ENCODE data around the gene WFDC1.

Gene WFDC1

GRCh38 chr16:84272740-84273320, 21.8 kb upstream of the WFDC1 start:
- DNase-seq (ENCODE audit: low read depth), result no peak

GRCh38 chr16:84274515-84274914, 20.2 kb upstream of the WFDC1 start:
- DNase-seq (ENCODE audit: low read depth), result no peak

DNA sequence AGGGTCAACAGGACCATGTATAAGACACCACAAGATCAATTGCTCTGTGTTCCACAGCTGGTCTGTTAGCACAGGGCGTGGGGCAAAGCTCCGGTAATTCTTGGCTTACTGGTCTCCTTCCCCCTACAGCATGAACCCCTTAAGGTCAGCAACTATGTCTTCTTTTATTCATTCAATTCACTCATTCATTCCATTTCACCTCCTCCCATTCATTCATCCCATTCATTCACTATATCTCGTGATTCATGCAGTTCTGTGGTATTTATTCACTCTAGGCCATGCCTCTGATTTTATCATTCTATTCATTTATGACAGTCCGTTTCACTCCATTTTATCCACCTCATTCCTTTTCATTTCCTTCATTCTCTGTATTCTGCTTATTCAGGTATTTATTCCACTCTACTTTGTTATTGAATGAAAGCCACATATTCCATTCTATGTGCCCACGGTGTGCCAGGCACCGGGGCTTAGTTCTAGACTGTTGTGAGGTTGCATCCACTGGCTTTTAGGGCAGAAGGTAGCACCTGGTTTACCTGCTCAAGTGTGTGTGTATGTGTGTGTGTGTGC, 19.0 kb upstream of the WFDC1 start:
- no peak for DNase-seq (ENCODE audit: low read depth)

DNA sequence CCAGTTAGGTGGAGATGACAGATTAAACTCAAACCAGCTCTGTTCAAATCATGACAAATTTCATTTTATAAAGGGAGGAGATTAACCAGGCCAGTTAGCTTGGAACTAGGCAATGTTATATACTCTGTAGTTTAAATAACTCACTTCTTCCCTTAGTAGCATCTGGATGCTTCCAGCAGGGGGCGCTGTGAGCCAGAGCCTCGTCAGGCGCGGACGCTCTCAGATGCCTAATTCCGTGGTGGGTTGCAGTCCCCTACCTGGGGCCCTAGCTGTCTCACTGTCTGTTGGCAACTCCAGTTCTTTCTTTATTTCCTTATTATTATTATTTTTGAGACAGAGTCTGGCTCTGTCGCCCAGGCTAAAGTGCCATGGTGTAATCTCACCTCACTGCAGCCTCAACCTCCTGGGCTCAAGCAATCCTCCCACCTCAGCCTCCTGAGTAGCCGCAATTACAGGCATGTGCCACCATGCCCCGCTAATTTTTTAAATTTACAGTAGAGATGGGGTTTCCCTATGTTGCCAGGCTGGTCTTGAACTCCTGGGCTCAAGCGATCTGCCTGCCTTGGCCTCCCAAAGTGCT, 17.3 kb upstream of the WFDC1 start:
- peak; percentile 72 for DNase-seq (ENCODE audit: low read depth)

DNA sequence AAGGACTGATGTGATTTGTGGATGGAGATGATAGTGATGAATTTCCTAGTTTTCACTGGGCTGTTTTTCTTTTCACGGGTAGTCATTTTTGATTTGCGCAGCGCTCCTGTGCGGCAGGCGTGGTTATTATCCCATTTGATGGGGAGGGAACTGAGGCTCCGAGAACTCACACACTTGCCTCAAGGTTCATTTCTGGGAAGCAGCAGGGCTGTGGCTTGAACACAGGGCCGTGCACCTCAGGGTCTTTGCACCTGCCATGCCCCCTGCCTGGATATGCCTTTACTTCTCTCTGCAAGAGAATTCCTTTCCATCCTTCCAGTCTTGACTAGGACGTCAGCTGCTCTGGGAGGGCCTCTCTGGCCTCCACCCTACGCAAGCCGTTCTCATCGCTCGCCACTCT, 16.3 kb upstream of the WFDC1 start:
- no peak for DNase-seq (ENCODE audit: low read depth)

GRCh38 chr16:84278968-84279367, 15.7 kb upstream of the WFDC1 start:
- DNase-seq (ENCODE audit: low read depth), result no peak

DNA sequence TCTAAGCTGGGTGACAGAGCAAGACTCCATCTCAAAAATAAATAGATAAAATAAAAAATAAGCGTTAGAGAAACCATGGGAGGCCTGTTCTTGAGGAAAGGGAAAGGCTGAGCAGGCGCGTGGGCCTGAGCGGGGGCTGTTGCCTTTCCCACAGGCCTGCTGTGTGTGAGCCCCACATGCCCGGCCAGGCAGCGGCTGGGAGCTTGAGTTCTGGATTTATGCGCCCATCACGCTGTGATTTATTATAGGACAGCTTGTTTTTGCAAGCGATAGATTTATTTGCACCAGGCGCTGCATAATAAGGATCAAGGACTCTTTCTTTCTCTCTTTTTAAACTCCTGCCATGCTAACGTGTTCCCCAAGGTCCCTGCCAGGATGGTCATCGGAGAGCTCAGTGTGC, 14.8 kb upstream of the WFDC1 start:
- no peak for DNase-seq (ENCODE audit: low read depth)

- DNase-seq (ENCODE audit: low read depth), result no peak
Observed at GRCh38 chr16:84281074-84281473, 13.6 kb upstream of the WFDC1 start.

DNA sequence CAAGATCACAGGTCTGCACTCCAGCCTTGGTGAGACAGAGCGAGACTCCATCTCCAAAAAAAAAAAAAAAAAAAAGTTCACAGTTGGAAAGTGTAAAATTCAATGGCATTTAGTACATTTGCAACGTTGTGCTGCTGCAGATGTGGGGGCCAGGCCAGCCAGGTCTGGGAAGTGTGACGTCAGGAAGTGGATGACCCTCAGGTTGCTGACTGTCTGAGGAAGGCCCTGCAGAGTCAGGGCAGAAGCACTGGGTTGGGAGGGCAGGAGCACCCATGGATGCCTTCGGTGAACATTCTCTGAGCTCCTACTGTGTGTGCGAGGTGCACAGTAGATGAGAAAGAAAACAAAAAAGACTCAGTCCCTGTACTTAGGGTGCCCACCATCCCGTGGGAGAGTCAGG, 12.1 kb upstream of the WFDC1 start:
- no peak for DNase-seq (ENCODE audit: low read depth)

GRCh38 chr16:84283314-84284153, 11.1 kb upstream of the WFDC1 start:
- no peak for DNase-seq (ENCODE audit: low read depth)

- DNase-seq (ENCODE audit: low read depth), result no peak
Observed at GRCh38 chr16:84284154-84284722, 10.4 kb upstream of the WFDC1 start.

DNA sequence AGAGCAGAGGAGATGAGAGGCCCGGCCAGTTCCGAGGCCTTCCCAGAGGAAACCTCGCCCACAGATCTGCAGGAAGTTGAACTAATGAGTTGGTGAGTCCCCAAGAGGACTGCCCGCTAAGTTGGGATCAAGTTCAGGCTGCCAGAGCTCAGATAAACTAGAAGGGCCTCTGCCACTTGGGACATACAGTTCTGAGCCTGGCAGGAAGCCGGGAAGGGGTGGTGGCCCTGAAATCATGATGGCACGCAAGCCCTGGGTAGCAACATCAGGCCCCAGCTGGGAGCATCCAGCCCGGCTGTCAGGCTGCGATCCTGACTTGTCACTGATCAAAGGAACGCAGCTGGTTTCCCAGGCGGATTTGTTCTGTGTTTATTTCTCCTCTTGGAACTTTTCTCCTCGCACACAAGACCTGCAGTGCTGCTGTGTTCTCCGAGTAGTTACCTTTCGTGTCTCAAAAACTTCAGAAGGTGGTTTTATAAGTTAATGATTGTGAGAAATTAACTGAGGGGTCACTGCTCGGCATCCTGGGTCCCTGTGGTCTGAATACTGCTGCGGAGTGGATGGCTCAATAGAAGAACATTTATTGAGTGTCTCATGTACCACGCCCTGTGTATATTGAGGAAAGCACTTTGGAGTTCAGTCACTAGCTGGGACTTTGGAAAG, 8.0 kb upstream of the WFDC1 start:
- DNase-seq (ENCODE audit: low read depth), result no peak

DNA sequence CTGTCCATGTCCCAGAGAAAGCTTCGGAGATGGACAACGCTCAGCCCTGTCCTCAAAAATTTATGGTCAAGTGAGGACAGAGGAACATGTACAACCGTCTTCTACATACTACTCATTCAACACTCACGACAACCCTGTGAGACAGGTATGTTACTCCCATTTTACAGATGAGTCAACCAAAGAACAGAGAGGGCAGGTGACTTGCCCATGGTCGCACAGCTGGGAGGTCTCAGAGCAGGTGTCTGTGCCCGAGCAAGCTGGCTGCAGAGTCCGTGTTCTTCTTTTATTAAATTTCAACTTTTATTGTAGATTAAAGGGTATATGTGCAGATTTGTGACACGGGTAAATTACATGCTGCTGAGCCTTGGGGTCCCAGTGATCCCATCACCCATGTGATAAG, 5.8 kb upstream of the WFDC1 start:
- no peak for DNase-seq (ENCODE audit: low read depth)

GRCh38 chr16:84291226-84291625, 3.5 kb upstream of the WFDC1 start:
- DNase-seq (ENCODE audit: low read depth), result no peak

DNA sequence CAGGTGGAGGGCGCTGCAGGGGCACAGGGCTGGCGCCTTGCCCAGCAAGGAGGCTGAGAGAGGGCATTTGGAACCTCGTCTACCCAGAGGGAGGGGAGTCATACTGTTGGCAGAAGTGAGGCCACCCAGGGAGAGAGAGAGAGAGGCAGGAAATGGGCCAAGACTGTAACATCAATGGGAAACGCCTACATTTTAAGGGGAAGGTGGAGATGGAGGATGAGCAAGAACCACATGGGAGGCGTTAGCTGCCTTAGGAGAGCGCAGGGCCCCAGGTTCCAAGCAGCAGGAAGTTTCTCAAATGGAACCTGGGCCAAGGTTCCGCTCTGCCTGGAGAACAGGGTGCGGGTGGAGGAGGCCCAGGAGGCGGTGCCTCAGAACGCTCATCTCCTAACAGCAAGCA, 2.7 kb upstream of the WFDC1 start:
- DNase-seq (ENCODE audit: low read depth), result no peak

DNA sequence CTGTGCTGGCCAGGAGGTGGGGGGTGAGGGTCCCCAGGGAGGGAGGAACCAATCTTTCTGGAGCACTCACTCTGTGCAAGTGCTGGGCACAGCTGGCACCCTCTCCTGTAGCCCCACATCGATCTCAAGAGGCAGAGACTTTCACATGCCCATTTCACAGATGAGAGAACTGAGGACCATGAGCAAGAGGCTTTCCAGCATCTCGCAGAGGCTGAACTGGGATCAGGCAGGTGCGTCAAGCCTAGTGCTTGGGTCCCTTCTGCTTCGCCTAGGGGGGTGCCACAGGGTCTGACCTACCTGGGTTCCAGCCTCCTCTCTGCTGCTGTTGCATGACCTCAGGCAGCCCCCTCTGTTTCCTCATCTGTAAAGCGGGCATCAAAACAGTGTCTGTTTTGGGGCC, 1.3 kb upstream of the WFDC1 start:
- DNase-seq (ENCODE audit: low read depth), result no peak

- DNase-seq (ENCODE audit: low read depth), result no peak
Observed at GRCh38 chr16:84294117-84294516, 561 bp upstream of the WFDC1 start.

DNA sequence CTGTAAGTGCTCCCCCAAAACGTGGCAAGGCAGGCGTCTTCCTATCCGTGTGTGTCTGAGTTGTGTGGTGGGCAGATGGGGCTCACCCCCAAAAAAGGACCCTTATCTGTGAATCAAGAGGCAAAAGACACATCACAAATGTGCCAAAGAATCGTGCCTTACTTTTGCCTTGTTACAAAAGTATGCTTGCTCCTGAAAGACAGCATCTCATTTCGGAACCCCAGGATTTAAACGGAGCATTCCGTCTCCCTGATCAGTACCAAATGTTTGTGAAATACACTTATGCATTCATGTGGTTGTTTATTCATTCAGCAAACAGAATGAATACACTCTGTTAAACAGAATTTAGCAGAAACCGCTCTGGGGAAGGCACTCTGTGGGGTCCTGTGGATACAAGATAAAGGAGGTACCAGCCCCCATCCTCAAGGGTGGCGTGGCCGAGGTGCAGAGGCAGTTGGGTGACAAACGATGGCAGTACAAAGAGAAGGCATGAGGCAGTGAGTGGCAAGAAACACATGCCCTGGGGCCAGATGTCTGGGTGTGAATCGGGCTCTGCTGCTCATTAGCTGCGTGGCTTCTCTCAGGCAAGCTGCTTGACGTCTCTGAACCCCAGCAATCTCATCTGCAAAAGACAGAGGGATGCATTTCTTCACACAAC, 654 bp downstream of the WFDC1 start:
- DNase-seq (ENCODE audit: low read depth), result no peak

GRCh38 chr16:84298376-84298899, 3.8 kb downstream of the WFDC1 start:
- DNase-seq (ENCODE audit: low read depth), result no peak

DNA sequence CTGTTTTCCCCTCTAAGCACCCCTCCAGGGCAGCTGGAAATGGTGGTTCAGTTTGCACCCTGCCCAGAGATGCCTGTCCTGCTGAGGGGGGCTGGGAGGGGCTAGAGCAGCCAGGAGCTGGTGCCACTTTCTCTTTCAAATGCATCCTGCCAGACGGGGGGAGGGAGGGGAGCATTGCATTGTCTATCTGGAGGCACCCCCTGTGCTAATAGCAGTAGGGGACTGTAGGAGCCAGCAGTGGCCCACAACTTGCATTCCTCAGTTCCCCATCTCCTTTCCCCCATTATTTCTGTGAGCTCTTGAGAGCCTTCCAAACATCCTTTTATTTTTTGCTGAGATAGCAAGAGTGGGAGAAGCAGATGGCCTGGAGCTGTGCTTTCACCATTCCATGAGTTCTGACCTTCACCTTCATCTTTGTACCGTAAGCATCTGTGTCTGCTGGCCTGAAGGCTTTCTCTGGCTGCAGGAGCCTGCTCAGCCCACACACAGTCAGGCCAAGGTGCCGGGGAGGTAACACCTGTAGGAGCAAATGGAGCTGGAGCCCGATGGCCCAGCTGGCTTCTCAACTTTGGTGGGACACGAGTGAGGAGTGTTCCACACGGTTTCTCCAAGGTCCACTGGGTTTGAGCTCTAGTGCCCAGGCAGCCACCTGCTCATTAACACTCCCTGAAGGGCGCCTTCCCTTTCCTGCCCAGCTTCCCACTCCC, 5.2 kb downstream of the WFDC1 start:
- no peak for DNase-seq (ENCODE audit: low read depth)

Data from activated T-cell treated with anti-CD3 and anti-CD28 coated beads for 1 hour (primary cell).